Pancreas (tissue), 10 donors: ENCODE data around the gene TPST1. TPM values are rescaled to one million over a fixed set of nuclear protein-coding genes. Genes with fewer than 3 reads are reported as not detected.
"Not testable (repeated sequence)": the region's sequence is repeated elsewhere in the genome, so short reads cannot be mapped to it uniquely, and the experiment has no call there.

Experiments
- ATAC-seq, 4 donors: fragments of 200-7000 bp; cut with Tn5 transposase; one replicate each; pipeline versions ENCODE4 v1.8.0 to v1.9.1; 2020; ENCODE audit warnings: mild to moderate bottlenecking in 4 of 4, moderate library complexity in 4 of 4
- DNase-seq, 6 donors: peaks; one replicate each; pipeline ENCODE4 v3.0.0-alpha.2; 2020
- FAIRE-seq: peaks from 2 replicates; lab custom pipeline; 2012; peaks lifted over from hg19 to GRCh38; lab: Jason Lieb, UNC
- H3K27ac ChIP-seq, 4 donors: fragments of 200-600 bp; sonication (generic); 1 replicate in 3 of 4; 2 replicates in 1 of 4; pipeline versions ENCODE4 v1.5.0 to v1.8.0; 2020
- H3K27me3 ChIP-seq, 4 donors: fragments of 200-600 bp; one replicate each; pipeline ENCODE4 v1.8.0; 2021
- H3K36me3 ChIP-seq, 3 donors: fragments of 200-600 bp; sonication (generic) in 1 of 3; one replicate each; pipeline versions ENCODE4 v1.5.0 to v1.8.0; 2020 to 2021
- H3K4me1 ChIP-seq, 3 donors: fragments of 200-600 bp; one replicate each; pipeline ENCODE4 v1.8.0; 2021
- H3K4me3 ChIP-seq, 4 donors: fragments of 200-600 bp; sonication (generic) in 2 of 4; one replicate each; pipeline versions ENCODE4 v1.5.0 to v1.8.0; 2020 to 2021
- H3K9me3 ChIP-seq, 4 donors: fragments of 200-600 bp; one replicate each; pipeline ENCODE4 v1.8.0; 2021
- CTCF ChIP-seq, 4 donors: fragments of 200-600 bp; sonication (generic) in 3 of 4; IDR thresholded peaks; one replicate each; pipeline versions ENCODE4 v1.5.0 to v1.8.0; 2021; ENCODE audit warnings: antibody characterized with exemption in 4 of 4
- WGBS, 2 donors: extraction: QIAGEN DNeasy Blood & Tissue Kit; methylation state at CpG; one replicate each; pipeline ENCODE4 v1.1.7; 2013; 5-methylcytosine and 5-hydroxymethylcytosine counted together
- intact Hi-C, 3 donors: fragments of 100-400 bp; cut with DNase I; formaldehyde crosslinking; loops; one replicate each; pipeline versions ENCODE4 v1.11.1 to v1.14.2; 2022
- polyA plus RNA-seq, 2 donors: library from polyadenylated mRNA; stranded (reverse); fragments of 200-250 nt; gene quantifications; one replicate each; pipeline ENCODE4 v1.2.3, GENCODE V29; 2013
- total RNA-seq, 6 donors: library from RNA; stranded (reverse); fragmentation: NEBNext Ultra II Directional in 4 of 6; extraction: Animal tissue kit (Norgen Biotek cat#: 25700) in 4 of 6; gene quantifications; one replicate each; pipeline versions ENCODE4 v1.2.1 to v1.2.4, GENCODE V29; 2021 to 2023
- donor health status: healthy with polysubstance abuse.
- donor health status: DM: no; HTN: no; CAD: no; lungs with moderate emphysema.
- donor health status: DM: no; HTN: no; CAD: no.
- donor health status: control.
- donor health status: control.
- donor health status: Bipolar disorder and iron deficiency.
- donor health status: DM: yes; HTN: yes; CAD: no.
- donor health status: DM: no; HTN: no; CAD: no.
- donor health status: DM: no; HTN: no; CAD: no.
- donor health status: DM: yes; HTN: yes; CAD: no.

TPST1 gene
- total and polyA plus RNA-seq, 8 donors = 3.3 to 18.5 (median 6.3) TPM

- H3K4me3 ChIP-seq = no peak overlapping the region
- WGBS, 2 donors = 64 to 70% methylated on average over 1 of the region's 1 CpG
- no peaks in the 10 kb centered on the region for H3K36me3 ChIP-seq
- H3K27me3 ChIP-seq = no peaks in the 10 kb centered on the region
- DNase-seq (no peak), ATAC-seq (no peak), FAIRE-seq (no peak)
- H3K27ac ChIP-seq = no peak overlapping the region
- H3K9me3 ChIP-seq = no peaks in the 10 kb centered on the region
- H3K4me1 ChIP-seq = peaks cover 0 to 12% (median 9%) of the 10 kb centered on the region in 3 donors
- intact Hi-C loops = no loop called here
- TF ChIP-seq CTCF (IDR thresholded peaks at IDR 0.05) = no peak
These were observed 14.7 kb downstream of the TPST1 start for GRCh38 chr7:66219805-66220204.

GRCh38 chr7:66221442-66221841, 16.3 kb downstream of the TPST1 start:
- Histone ChIP-seq H3K27me3 (no peaks in the 10 kb centered on the region), H3K4me3 (no peak overlapping the region), H3K27ac (no peak overlapping the region), H3K4me1 (peaks cover 0 to 12% (median 9%) of the 10 kb centered on the region in 3 donors), H3K36me3 (no peaks in the 10 kb centered on the region), H3K9me3 (no peaks in the 10 kb centered on the region)
- 73 to 77% methylated on average over 3 of the region's 3 CpGs for WGBS, 2 donors
- DNase-seq (no peak), FAIRE-seq (no peak), ATAC-seq (no peak)
- no peak for TF ChIP-seq CTCF (IDR thresholded peaks at IDR 0.05)
- intact Hi-C loops = no loop called here

- Histone ChIP-seq H3K27ac (no peak overlapping the region), H3K27me3 (no peaks in the 10 kb centered on the region), H3K4me3 (no peak overlapping the region), H3K9me3 (no peaks in the 10 kb centered on the region), H3K36me3 (no peaks in the 10 kb centered on the region), H3K4me1 (peaks cover 0 to 9% (median 8%) of the 10 kb centered on the region in 3 donors)
- ATAC-seq (no peak), DNase-seq (no peak), FAIRE-seq (no peak)
- intact Hi-C loops = no loop called here
- WGBS, 2 donors = 90 to 95% methylated on average over 1 of the region's 1 CpG
- TF ChIP-seq CTCF (IDR thresholded peaks at IDR 0.05) = no peak
These were observed 22.7 kb downstream of the TPST1 start for GRCh38 chr7:66227808-66228207.

GRCh38 chr7:66231326-66232216, 26.4 kb downstream of the TPST1 start:
- FAIRE-seq, ATAC-seq, H3K9me3 ChIP-seq, H3K4me1 ChIP-seq, H3K27ac ChIP-seq, intact Hi-C loops, H3K4me3 ChIP-seq, H3K36me3 ChIP-seq, H3K27me3 ChIP-seq: not testable (repeated sequence)
- WGBS, 2 donors = 96 to 98% methylated on average over 20 to 23 of the region's 24 CpGs
- DNase-seq = peak in 1 of 6 donors; percentile 53

GRCh38 chr7:66233638-66234037, 28.5 kb downstream of the TPST1 start:
- Histone ChIP-seq H3K27ac (no peak overlapping the region), H3K36me3 (no peaks in the 10 kb centered on the region), H3K9me3 (no peaks in the 10 kb centered on the region), H3K4me1 (peaks cover 2 to 13% (median 10%) of the 10 kb centered on the region in 3 donors), H3K4me3 (no peak overlapping the region), H3K27me3 (no peaks in the 10 kb centered on the region)
- 85 to 87% methylated on average over 5 of the region's 5 CpGs for WGBS, 2 donors
- intact Hi-C loops = no loop called here
- DNase-seq (no peak), FAIRE-seq (no peak), ATAC-seq (no peak)
- no peak for TF ChIP-seq CTCF (IDR thresholded peaks at IDR 0.05)
